OCI-LY1 (cell line): ENCODE measurements around the gene CCNQ.

ENCODE experiments used
- H2AFZ ChIP-seq: fragments of 200-600 bp; sonication (generic), shearing (Covaris generic); 2 replicates; pipeline ENCODE4 v1.6.0; 2014; ENCODE audit warnings: antibody characterized with exemption, mild to moderate bottlenecking, low read length
- H3F3A ChIP-seq: fragments of 200-600 bp; sonication (generic), shearing (Covaris generic); 2 replicates; pipeline ENCODE4 v1.6.0; 2014; ENCODE audit warnings: mild to moderate bottlenecking, antibody characterized with exemption, low read length, moderate library complexity; ENCODE audit not compliant: insufficient read depth
- H3K27ac ChIP-seq: fragments of 200-600 bp; sonication (generic); 2 replicates; pipeline ENCODE4 v1.5.1; 2014; ENCODE audit warnings: low read length, mixed run types, mild to moderate bottlenecking, low read depth; ENCODE audit not compliant: poor library complexity, severe bottlenecking
- H3K27me3 ChIP-seq: fragments of 200-600 bp; sonication (generic); 2 replicates; pipeline ENCODE4 v1.6.0; 2014; ENCODE audit warnings: antibody characterized with exemption, mild to moderate bottlenecking, low read length, moderate library complexity; ENCODE audit not compliant: insufficient read depth
- H3K36me3 ChIP-seq: fragments of 200-600 bp; sonication (generic); 2 replicates; pipeline ENCODE4 v1.6.1; 2014; ENCODE audit warnings: mild to moderate bottlenecking, antibody characterized with exemption, low read length, moderate library complexity, mixed read lengths; ENCODE audit not compliant: insufficient read depth
- H3K4me1 ChIP-seq: fragments of 200-600 bp; sonication (generic); 2 replicates; pipeline ENCODE4 v1.5.1; 2014; ENCODE audit warnings: mild to moderate bottlenecking, low read length, moderate library complexity; ENCODE audit not compliant: insufficient read depth, severe bottlenecking
- H3K4me2 ChIP-seq: fragments of 200-600 bp; sonication (generic), shearing (Covaris generic); 2 replicates; pipeline ENCODE4 v1.6.1; 2014; ENCODE audit warnings: low read length
- H3K4me3 ChIP-seq: fragments of 200-600 bp; sonication (generic); 2 replicates; pipeline ENCODE4 v1.5.1; 2014; ENCODE audit warnings: low read length, low read depth, mild to moderate bottlenecking, mixed read lengths; ENCODE audit not compliant: poor library complexity, severe bottlenecking
- H3K79me2 ChIP-seq: fragments of 200-600 bp; shearing (Covaris generic); 2 replicates; pipeline ENCODE4 v1.6.1; 2016; ENCODE audit warnings: mixed run types, low read length, mixed read lengths; ENCODE audit not compliant: insufficient read depth
- H3K9ac ChIP-seq: fragments of 200-600 bp; sonication (generic), shearing (Covaris generic); 2 replicates; pipeline ENCODE4 v1.6.1; 2014; ENCODE audit warnings: mild to moderate bottlenecking, low read length, mixed read lengths
- H3K9me2 ChIP-seq: fragments of 200-600 bp; sonication (generic), shearing (Covaris generic); 2 replicates; pipeline ENCODE4 v1.6.1; 2014; ENCODE audit warnings: low read depth, mild to moderate bottlenecking, low read length, mixed read lengths
- H3K9me3 ChIP-seq: fragments of 200-600 bp; shearing (Covaris generic); 2 replicates; pipeline ENCODE4 v1.6.1; 2014; ENCODE audit warnings: low read length, mixed read lengths
- H4K20me1 ChIP-seq: fragments of 200-600 bp; sonication (generic), shearing (Covaris generic); 2 replicates; pipeline ENCODE4 v1.6.0; 2016; ENCODE audit warnings: mild to moderate bottlenecking, low read length; ENCODE audit not compliant: insufficient read depth
- EZH2 ChIP-seq: fragments of 200-600 bp; sonication (generic), shearing (Covaris generic); IDR thresholded peaks from 2 replicates; pipeline ENCODE4 v1.8.0; 2017; ENCODE audit warnings: borderline replicate concordance, mixed run types, mild to moderate bottlenecking, antibody characterized with exemption, low read length, moderate library complexity, mixed read lengths
- TF ChIP-seq, protein P1 (sequence below): fragments of 200-600 bp; sonication (generic), shearing (Covaris generic); IDR thresholded peaks from 2 replicates; pipeline ENCODE4 v1.5.1; 2017; ENCODE audit warnings: mild to moderate bottlenecking, antibody characterized with exemption, low read length, moderate library complexity, mixed read lengths

CCNQ gene

DNA sequence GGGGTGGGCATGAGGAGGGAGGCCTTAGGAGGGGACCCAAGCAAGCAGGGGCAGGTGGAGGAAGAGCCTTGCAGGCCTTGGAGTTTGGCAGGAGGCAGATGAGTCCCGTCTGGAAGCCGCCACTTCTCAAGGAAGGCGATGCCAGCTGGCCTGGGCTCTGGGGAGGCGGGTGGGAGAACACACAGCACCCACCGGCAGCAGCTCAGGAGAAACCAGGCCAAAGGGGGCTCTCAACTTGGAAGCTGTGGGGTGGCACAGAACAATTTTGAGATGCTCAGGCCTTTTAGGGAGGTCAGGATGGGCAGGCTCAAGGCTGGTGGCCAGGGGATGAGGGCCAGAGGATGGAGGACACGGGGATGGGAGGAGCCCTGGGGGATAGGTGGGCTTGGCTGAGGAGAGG is 36.4 kb upstream of the CCNQ start:
- Histone ChIP-seq H3K36me3 (no peaks in the 10 kb centered on the region), H3K9me3 (no peaks in the 10 kb centered on the region), H3K9ac (no peak overlapping the region), H3K9me2 (no peaks in the 10 kb centered on the region), H3K4me1 (no peaks in the 10 kb centered on the region), H3K4me3 (no peak overlapping the region), H3K27ac (no peak overlapping the region), H3F3A (no peaks in the 10 kb centered on the region), H4K20me1 (no peaks in the 10 kb centered on the region), H3K4me2 (no peak overlapping the region), H2AFZ (no peak overlapping the region), H3K27me3 (no peaks in the 10 kb centered on the region; the same call in 1 of the 2 replicates), H3K79me2 (no peaks in the 10 kb centered on the region)
- TF ChIP-seq, protein P1, sequence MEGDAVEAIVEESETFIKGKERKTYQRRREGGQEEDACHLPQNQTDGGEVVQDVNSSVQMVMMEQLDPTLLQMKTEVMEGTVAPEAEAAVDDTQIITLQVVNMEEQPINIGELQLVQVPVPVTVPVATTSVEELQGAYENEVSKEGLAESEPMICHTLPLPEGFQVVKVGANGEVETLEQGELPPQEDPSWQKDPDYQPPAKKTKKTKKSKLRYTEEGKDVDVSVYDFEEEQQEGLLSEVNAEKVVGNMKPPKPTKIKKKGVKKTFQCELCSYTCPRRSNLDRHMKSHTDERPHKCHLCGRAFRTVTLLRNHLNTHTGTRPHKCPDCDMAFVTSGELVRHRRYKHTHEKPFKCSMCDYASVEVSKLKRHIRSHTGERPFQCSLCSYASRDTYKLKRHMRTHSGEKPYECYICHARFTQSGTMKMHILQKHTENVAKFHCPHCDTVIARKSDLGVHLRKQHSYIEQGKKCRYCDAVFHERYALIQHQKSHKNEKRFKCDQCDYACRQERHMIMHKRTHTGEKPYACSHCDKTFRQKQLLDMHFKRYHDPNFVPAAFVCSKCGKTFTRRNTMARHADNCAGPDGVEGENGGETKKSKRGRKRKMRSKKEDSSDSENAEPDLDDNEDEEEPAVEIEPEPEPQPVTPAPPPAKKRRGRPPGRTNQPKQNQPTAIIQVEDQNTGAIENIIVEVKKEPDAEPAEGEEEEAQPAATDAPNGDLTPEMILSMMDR: no peak
- TF ChIP-seq EZH2: no peak

DNA sequence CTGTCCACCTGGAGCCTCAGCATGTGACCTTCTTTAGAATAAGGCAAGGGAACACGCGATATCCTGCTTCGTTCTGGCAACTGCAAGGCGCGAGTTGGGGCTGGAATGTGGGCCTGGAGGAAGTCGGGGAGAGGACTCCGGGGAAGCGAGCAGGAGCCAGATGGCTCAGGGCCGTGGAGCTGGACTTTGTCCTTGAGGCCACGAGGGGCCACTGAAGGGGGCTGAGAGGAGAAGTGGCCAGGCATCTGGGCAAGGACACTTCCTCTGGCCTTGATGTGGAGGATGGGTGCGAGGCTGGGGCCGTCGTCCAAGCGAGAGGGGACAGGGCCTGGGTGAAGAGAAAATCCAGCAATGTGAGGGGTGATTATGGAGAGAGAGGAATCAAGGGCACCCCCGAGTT is 35.9 kb upstream of the CCNQ start:
- no peak overlapping the region for H3K4me2 ChIP-seq
- no peaks in the 10 kb centered on the region for H3K9me3 ChIP-seq
- no peaks in the 10 kb centered on the region for H3F3A ChIP-seq
- no peak overlapping the region for H2AFZ ChIP-seq
- no peak overlapping the region for H3K9ac ChIP-seq
- H3K27ac ChIP-seq: no peak overlapping the region
- H3K27me3 ChIP-seq: no peaks in the 10 kb centered on the region; the same call in 1 of the 2 replicates
- H3K4me3 ChIP-seq: no peak overlapping the region
- H3K79me2 ChIP-seq: no peaks in the 10 kb centered on the region
- H3K36me3 ChIP-seq: no peaks in the 10 kb centered on the region
- H3K9me2 ChIP-seq: no peaks in the 10 kb centered on the region
- H3K4me1 ChIP-seq: no peaks in the 10 kb centered on the region
- no peak for TF ChIP-seq EZH2
- TF ChIP-seq, protein P1: no peak
- H4K20me1 ChIP-seq: no peaks in the 10 kb centered on the region

DNA sequence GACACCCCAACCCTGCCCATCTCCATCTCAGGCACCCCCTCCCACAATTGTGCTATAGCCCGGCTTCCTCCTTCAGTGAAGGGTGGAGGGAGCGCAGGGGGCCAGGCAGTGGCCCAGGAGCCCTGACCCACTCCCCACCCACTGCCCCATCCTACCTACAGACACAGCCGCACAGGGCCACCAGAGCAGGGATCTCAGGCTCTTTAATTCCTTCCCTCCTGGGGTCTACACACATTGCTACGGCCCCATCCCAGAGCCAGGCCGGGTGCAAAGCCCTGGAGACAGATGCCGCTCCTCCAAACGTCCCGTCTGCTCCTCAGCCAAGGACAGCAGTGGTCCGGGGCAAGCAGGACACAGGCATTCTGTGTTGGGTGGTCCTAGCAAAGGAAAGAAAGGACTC is 35.3 kb upstream of the CCNQ start:
- H3K27ac ChIP-seq: no peak overlapping the region
- no peaks in the 10 kb centered on the region for H3K9me2 ChIP-seq
- no peaks in the 10 kb centered on the region; the same call in 1 of the 2 replicates for H3K27me3 ChIP-seq
- no peaks in the 10 kb centered on the region for H3K4me1 ChIP-seq
- no peak for TF ChIP-seq EZH2
- TF ChIP-seq, protein P1: no peak
- no peaks in the 10 kb centered on the region for H3K79me2 ChIP-seq
- no peaks in the 10 kb centered on the region for H3K9me3 ChIP-seq
- no peak overlapping the region for H3K4me3 ChIP-seq
- H3K36me3 ChIP-seq: no peaks in the 10 kb centered on the region
- no peak overlapping the region for H3K4me2 ChIP-seq
- no peak overlapping the region for H3K9ac ChIP-seq
- no peak overlapping the region for H2AFZ ChIP-seq
- H4K20me1 ChIP-seq: no peaks in the 10 kb centered on the region
- H3F3A ChIP-seq: no peaks in the 10 kb centered on the region
